GM12878 (cell line): Measurements from ENCODE around the gene TMEM161B. TPM values are rescaled to one million over a fixed set of nuclear protein-coding genes. Genes with fewer than 3 reads are reported as not detected.

Experiments
- ATAC-seq: fragments of 200-7000 bp; cut with Tn5 transposase; 3 replicates; pipeline ENCODE4 v1.9.1; 2020; ENCODE audit warnings: mild to moderate bottlenecking, moderate library complexity
- BruUV-seq: library from RNA; stranded (reverse); fragments of 400-500 nt; replicated peaks from 2 replicates; lab custom pipeline; 2021; lab: Mats Ljungman, UMichigan
- CTCF ChIA-PET: fragments of 300-600 bp; sonication (Branson Sonifier 250); formaldehyde crosslinking; extraction: SDS; loops from one replicate; lab custom pipeline; 2021; ENCODE audit warnings: inconsistent platforms; lab: Yijun Ruan, JAX
- POLR2A ChIA-PET: fragments of 350-600 bp; formaldehyde crosslinking; extraction: SDS; loops from one replicate; lab custom pipeline; 2021; ENCODE audit warnings: inconsistent platforms; lab: Charles Lee
- RAD21 ChIA-PET: fragments of 300-600 bp; sonication (Branson Sonifier 250); formaldehyde crosslinking; loops from one replicate; lab custom pipeline; 2023; ENCODE audit warnings: antibody characterized with exemption; ENCODE audit not compliant: unreplicated experiment; lab: Charles Lee
- SMC1A ChIA-PET: fragments of 300-600 bp; sonication (Branson Sonifier 250); formaldehyde crosslinking; loops from one replicate; lab custom pipeline; 2023; ENCODE audit not compliant: unreplicated experiment, uncharacterized antibody; lab: Charles Lee
- DNase-seq: peaks from one replicate; pipeline ENCODE4 v3.0.0-alpha.2; 2011; ENCODE audit warnings: low read depth, low spot score
- FAIRE-seq: peaks from 3 replicates; lab custom pipeline; 2011; peaks lifted over from hg19 to GRCh38; lab: Jason Lieb, UNC
- H2AFZ ChIP-seq: 2 replicates; pipeline ENCODE4 v1.6.0; 2011; ENCODE audit warnings: low read depth, low read length, control low read depth; ENCODE audit not compliant: control insufficient read depth
- H3K27ac ChIP-seq: 2 replicates; pipeline ENCODE4 v1.5.1; 2011; ENCODE audit warnings: control low read depth; ENCODE audit not compliant: control insufficient read depth, insufficient read depth
- H3K27me3 ChIP-seq, 2 experiments: replicated peaks in 1 of 2; 2 replicates each; pipeline versions ENCODE4 v1.6.0 to v1.6.1; 2011; ENCODE audit warnings: low read length in 1 of 2; ENCODE audit not compliant: control insufficient read depth in 2 of 2, insufficient read depth in 2 of 2
- H3K36me3 ChIP-seq, 2 experiments: 2 replicates each; pipeline ENCODE4 v1.5.1; 2011; ENCODE audit warnings: low read length in 1 of 2; ENCODE audit not compliant: control insufficient read depth in 2 of 2, insufficient read depth in 2 of 2
- H3K4me1 ChIP-seq: 2 replicates; pipeline ENCODE4 v1.6.1; 2011; ENCODE audit warnings: mild to moderate bottlenecking, low read length, moderate library complexity, mixed read lengths; ENCODE audit not compliant: control insufficient read depth, insufficient read depth
- H3K4me2 ChIP-seq: 2 replicates; pipeline ENCODE4 v1.6.0; 2011; ENCODE audit warnings: control low read depth; ENCODE audit not compliant: control insufficient read depth, insufficient read depth
- H3K4me3 ChIP-seq: fragments of 200-600 bp; sonication (generic); 2 replicates; pipeline ENCODE4 v1.5.1; 2016
- H3K79me2 ChIP-seq: 2 replicates; pipeline ENCODE4 v1.6.0; 2011; ENCODE audit warnings: low read length; ENCODE audit not compliant: control insufficient read depth, insufficient read depth
- H3K9ac ChIP-seq: 2 replicates; pipeline ENCODE4 v1.8.0; 2011; ENCODE audit warnings: low read length, control low read depth, mixed read lengths; ENCODE audit not compliant: control insufficient read depth, insufficient read depth
- H3K9me3 ChIP-seq: replicated peaks from 3 replicates; pipeline ENCODE4 v1.5.1; 2011; ENCODE audit warnings: mild to moderate bottlenecking, low read length; ENCODE audit not compliant: control insufficient read depth, insufficient read depth
- H4K20me1 ChIP-seq: 2 replicates; pipeline ENCODE4 v1.6.0; 2011; ENCODE audit not compliant: control insufficient read depth, insufficient read depth
- ATF7 ChIP-seq: fragments of 450-650 bp; IDR thresholded peaks from 2 replicates; pipeline ENCODE4 v1.6.1; 2016; ENCODE audit warnings: low read depth, mild to moderate bottlenecking
- CBFB ChIP-seq: IDR thresholded peaks from 2 replicates; pipeline ENCODE4 v1.6.1; 2016; ENCODE audit warnings: antibody characterized with exemption, low read depth
- CHD2 ChIP-seq: IDR thresholded peaks from 2 replicates; pipeline ENCODE4 v1.6.1; 2011; ENCODE audit warnings: low read depth, low read length, improper control_type of control experiment, borderline replicate concordance
- EGR1 ChIP-seq, 2 experiments: IDR thresholded peaks; 1 replicate in 1 of 2; 2 replicates in 1 of 2; pipeline ENCODE4 v1.6.1; 2011 to 2012; ENCODE audit warnings: low read depth in 2 of 2, low read length in 2 of 2, borderline replicate concordance in 1 of 2, mild to moderate bottlenecking in 1 of 2, moderate library complexity in 1 of 2
- ELK1 ChIP-seq: IDR thresholded peaks from 2 replicates; pipeline ENCODE4 v1.6.1; 2012; ENCODE audit warnings: low read depth, low read length, improper control_type of control experiment
- MXI1 ChIP-seq: fragments of 150-350 bp; IDR thresholded peaks from 2 replicates; pipeline ENCODE4 v1.6.1; 2011; ENCODE audit warnings: low read depth, mild to moderate bottlenecking, inconsistent platforms, low read length, improper control_type of control experiment
- NFYB ChIP-seq: IDR thresholded peaks from 2 replicates; pipeline ENCODE4 v1.6.1; 2011; ENCODE audit warnings: low read depth, mild to moderate bottlenecking, low read length, improper control_type of control experiment, moderate library complexity; ENCODE audit not compliant: insufficient read depth
- ZNF384 ChIP-seq: IDR thresholded peaks from 2 replicates; pipeline ENCODE4 v1.6.1; 2012; ENCODE audit warnings: low read depth, mild to moderate bottlenecking, low read length, improper control_type of control experiment, borderline replicate concordance
- WGBS: methylation state at CpG from one replicate; pipeline ENCODE4 v1.1.6; 2016; ENCODE audit warnings: low lambda C conversion rate; ENCODE audit not compliant: insufficient replicate concordance, insufficient coverage; ENCODE audit errors: missing lambda C conversion rate; 5-methylcytosine and 5-hydroxymethylcytosine counted together
- in situ Hi-C: fragments of 300-500 bp; cut with MboI; formaldehyde crosslinking; loops from 9 replicates; pipeline ENCODE4 v1.14.3; 2018; ENCODE audit warnings: mixed read lengths
- intact Hi-C: fragments of 100-400 bp; cut with micrococcal nuclease; formaldehyde crosslinking; loops from one replicate; pipeline ENCODE4 v1.14.2; 2022; ENCODE audit not compliant: unreplicated experiment
- polyA plus RNA-seq, 11 experiments: library from polyadenylated mRNA; depleted of rRNA in 4 of 11; unstranded in 6 of 11; stranded (reverse) in 5 of 11; fragments of >200 nt; fragmentation: Nextera tagmentation in 4 of 11; fragmentation: Illumina TruSeq in 1 of 11; extraction: Ambion mirVana in 4 of 11; extraction: Trizol in 1 of 11; gene quantifications; 1 replicate in 1 of 11; 2 replicates in 10 of 11; pipeline versions ENCODE4 v1.2.1 to v1.2.3, GENCODE V29; 2011 to 2016; ENCODE audit warnings: inconsistent platforms in 2 of 11, missing spikeins in 2 of 11, low read depth in 1 of 11
- total RNA-seq, 4 experiments: library from RNA; depleted of rRNA in 3 of 4; stranded (reverse); fragments of >200 nt in 3 of 4; fragmentation: Illumina TruSeq in 1 of 4; extraction: Trizol in 1 of 4; gene quantifications; 2 replicates each; pipeline versions ENCODE4 v1.2.1 to v1.2.3, GENCODE V29; 2013 to 2021
- TF ChIP-seq, protein P1 (sequence below): fragments of 450-650 bp; IDR thresholded peaks from 2 replicates; pipeline ENCODE4 v1.6.1; 2016; ENCODE audit warnings: mild to moderate bottlenecking
- TF ChIP-seq, protein P2 (sequence below): fragments of 450-650 bp; IDR thresholded peaks from 2 replicates; pipeline ENCODE4 v1.6.1; 2017; ENCODE audit warnings: low read depth, mild to moderate bottlenecking, moderate library complexity

TMEM161B gene
- total and polyA plus RNA-seq, 10 of the 15 experiments (the other 5 are each of a cell fraction or from before 2014, with no cell fraction given): 13.8 to 38.9 (median 25.0) TPM

- 98% methylated on average over 3 of the region's 3 CpGs for WGBS
- Histone ChIP-seq H3K9me3 (no peaks in the 10 kb centered on the region), H3K27ac (no peak overlapping the region), H3K4me2 (no peak overlapping the region), H2AFZ (no peak overlapping the region), H3K4me3 (no peak overlapping the region), H3K9ac (no peak overlapping the region), H3K27me3 (no peaks in the 10 kb centered on the region), H3K4me1 (no peaks in the 10 kb centered on the region), H3K79me2 (no peaks in the 10 kb centered on the region), H4K20me1 (no peaks in the 10 kb centered on the region), H3K36me3 (0 out of 4 replicates have a peak, but pooled peaks cover 0 to 7% of the 10 kb centered on the region in 2 experiments)
- intact Hi-C loops: no loop called here
- FAIRE-seq: no peak
- SMC1A ChIA-PET: no interaction called here
- RAD21 ChIA-PET: no interaction called here
- POLR2A ChIA-PET: no interaction called here
- no peak for ATAC-seq
- no peak for DNase-seq
- TF ChIP-seq MXI1 (no peak), CHD2 (no peak), NFYB (no peak)
- TF ChIP-seq, protein P1, sequence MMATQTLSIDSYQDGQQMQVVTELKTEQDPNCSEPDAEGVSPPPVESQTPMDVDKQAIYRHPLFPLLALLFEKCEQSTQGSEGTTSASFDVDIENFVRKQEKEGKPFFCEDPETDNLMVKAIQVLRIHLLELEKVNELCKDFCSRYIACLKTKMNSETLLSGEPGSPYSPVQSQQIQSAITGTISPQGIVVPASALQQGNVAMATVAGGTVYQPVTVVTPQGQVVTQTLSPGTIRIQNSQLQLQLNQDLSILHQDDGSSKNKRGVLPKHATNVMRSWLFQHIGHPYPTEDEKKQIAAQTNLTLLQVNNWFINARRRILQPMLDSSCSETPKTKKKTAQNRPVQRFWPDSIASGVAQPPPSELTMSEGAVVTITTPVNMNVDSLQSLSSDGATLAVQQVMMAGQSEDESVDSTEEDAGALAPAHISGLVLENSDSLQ: no peak
- in situ Hi-C loops: no loop called here
- BruUV-seq: no TSS peak
- CTCF ChIA-PET: interaction anchor here (1.1 kb wide), 1 partner anchor 10 kb away, joined by 4 read pairs; no protein-coding TSS in a partner anchor
Measured at GRCh38 chr5:88287302-88287701, 18.7 kb upstream of the TMEM161B start.

- no peak overlapping the region for H3K4me2 ChIP-seq
- H3K79me2 ChIP-seq: no peaks in the 10 kb centered on the region
- no TSS peak for BruUV-seq
- DNase-seq: no peak
- intact Hi-C loops (no loop called here), in situ Hi-C loops (no loop called here)
- ChIA-PET SMC1A (no interaction called here), POLR2A (no interaction called here), RAD21 (no interaction called here), CTCF (no interaction called here)
- no peaks in the 10 kb centered on the region for H4K20me1 ChIP-seq
- no peak for ATAC-seq
- H3K36me3 ChIP-seq: peaks cover 0 to 13% of the 10 kb centered on the region in 2 experiments; a peak in 1 of 4 replicates
- no peaks in the 10 kb centered on the region for H3K27me3 ChIP-seq
- H2AFZ ChIP-seq: no peak overlapping the region
- no peak overlapping the region for H3K4me3 ChIP-seq
- H3K27ac ChIP-seq: no peak overlapping the region
- H3K9ac ChIP-seq: no peak overlapping the region
- no peaks in the 10 kb centered on the region for H3K4me1 ChIP-seq
- FAIRE-seq: no peak
- no peaks in the 10 kb centered on the region for H3K9me3 ChIP-seq
- TF ChIP-seq EGR1 (IDR thresholded peaks at IDR 0.05; ENCODE audit: borderline replicate concordance in 1 of 2, low read depth in 2 of 2, low read length in 2 of 2) (no peak), ATF7 (no peak), ZNF384 (no peak), ELK1 (no peak), CBFB (no peak)
- TF ChIP-seq, protein P2, sequence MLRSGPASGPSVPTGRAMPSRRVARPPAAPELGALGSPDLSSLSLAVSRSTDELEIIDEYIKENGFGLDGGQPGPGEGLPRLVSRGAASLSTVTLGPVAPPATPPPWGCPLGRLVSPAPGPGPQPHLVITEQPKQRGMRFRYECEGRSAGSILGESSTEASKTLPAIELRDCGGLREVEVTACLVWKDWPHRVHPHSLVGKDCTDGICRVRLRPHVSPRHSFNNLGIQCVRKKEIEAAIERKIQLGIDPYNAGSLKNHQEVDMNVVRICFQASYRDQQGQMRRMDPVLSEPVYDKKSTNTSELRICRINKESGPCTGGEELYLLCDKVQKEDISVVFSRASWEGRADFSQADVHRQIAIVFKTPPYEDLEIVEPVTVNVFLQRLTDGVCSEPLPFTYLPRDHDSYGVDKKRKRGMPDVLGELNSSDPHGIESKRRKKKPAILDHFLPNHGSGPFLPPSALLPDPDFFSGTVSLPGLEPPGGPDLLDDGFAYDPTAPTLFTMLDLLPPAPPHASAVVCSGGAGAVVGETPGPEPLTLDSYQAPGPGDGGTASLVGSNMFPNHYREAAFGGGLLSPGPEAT: no peak
- TF ChIP-seq, protein P1: no peak
Measured at GRCh38 chr5:88283690-88284089, 15.0 kb upstream of the TMEM161B start.
